ENCODE data around the gene RFX1.
A peak's percentile ranks its signal among the peaks of the same experiment; 100 is the strongest.

RFX1 gene

DNA sequence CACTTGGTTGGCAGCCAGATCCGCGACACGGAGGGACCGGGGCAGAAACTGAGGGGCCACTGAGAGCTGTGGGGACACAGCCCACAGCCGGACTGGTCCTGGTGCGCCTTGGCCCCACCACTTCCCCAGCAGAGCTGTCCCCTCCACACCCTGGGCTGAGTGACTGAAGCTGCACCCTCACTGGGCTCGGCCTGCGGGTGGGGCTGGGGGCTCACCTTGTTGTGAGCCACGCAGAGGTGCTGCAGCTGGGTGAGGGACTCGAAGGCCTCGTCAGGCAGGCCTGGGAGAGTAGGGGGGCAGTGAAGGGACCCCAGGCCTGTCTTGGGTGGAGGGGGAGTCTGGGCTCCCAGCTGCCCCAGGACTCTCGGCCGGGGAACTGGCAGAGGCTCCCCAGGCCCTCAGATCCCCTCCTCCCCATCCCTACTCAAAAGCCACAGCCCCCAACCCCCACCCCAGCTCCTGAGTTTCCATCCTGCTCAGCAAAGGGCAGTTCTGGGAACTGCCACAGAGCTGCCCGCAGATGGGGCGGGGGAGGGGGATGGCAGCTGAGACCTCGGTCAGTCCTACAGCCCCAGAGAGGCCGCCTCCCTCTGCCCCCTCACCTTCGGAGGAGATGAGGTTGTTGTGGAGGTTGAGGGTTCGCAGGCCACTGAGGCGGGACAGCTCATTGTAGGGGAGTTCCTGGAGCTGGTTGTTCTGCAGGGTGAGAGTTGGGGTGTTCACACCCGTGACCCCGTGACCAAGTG, 70.2 kb downstream of the RFX1 start:
- CTCF ChIA-PET, result interaction anchor here (0.8 kb wide), 1 partner anchor 17 kb away, joined by 3 read pairs; no protein-coding TSS in a partner anchor
- H3K4me1 ChIP-seq (ENCODE audit: control insufficient read depth, insufficient read depth, low read length), result no peaks in the 10 kb centered on the region
- no peak overlapping the region for H3K4me3 ChIP-seq (ENCODE audit: low read depth, low read length)
- POLR2A ChIA-PET, result no interaction called here
- no peaks in the 10 kb centered on the region for H3K9me3 ChIP-seq (ENCODE audit: control insufficient read depth, insufficient read depth, low read depth, low read length)
- no peak overlapping the region for H3K27ac ChIP-seq (ENCODE audit: extremely low read depth, low read depth, low read length)
- no peak for TF ChIP-seq ZNF248 (tag by site-specific recombination; IDR thresholded peaks at IDR 0.05)
- peak; percentile 80 for TF ChIP-seq ZBTB10 (tag by site-specific recombination; IDR thresholded peaks at IDR 0.05)
- TF ChIP-seq, protein P1, sequence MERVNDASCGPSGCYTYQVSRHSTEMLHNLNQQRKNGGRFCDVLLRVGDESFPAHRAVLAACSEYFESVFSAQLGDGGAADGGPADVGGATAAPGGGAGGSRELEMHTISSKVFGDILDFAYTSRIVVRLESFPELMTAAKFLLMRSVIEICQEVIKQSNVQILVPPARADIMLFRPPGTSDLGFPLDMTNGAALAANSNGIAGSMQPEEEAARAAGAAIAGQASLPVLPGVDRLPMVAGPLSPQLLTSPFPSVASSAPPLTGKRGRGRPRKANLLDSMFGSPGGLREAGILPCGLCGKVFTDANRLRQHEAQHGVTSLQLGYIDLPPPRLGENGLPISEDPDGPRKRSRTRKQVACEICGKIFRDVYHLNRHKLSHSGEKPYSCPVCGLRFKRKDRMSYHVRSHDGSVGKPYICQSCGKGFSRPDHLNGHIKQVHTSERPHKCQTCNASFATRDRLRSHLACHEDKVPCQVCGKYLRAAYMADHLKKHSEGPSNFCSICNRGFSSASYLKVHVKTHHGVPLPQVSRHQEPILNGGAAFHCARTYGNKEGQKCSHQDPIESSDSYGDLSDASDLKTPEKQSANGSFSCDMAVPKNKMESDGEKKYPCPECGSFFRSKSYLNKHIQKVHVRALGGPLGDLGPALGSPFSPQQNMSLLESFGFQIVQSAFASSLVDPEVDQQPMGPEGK (tag by site-specific recombination; IDR thresholded peaks at IDR 0.05), result 0 out of 2 replicates have a peak, but pooled peaks have one; percentile 6
- no peak for TF ChIP-seq ZNF26 (tag by site-specific recombination; IDR thresholded peaks at IDR 0.05)
- TF ChIP-seq, protein P2, sequence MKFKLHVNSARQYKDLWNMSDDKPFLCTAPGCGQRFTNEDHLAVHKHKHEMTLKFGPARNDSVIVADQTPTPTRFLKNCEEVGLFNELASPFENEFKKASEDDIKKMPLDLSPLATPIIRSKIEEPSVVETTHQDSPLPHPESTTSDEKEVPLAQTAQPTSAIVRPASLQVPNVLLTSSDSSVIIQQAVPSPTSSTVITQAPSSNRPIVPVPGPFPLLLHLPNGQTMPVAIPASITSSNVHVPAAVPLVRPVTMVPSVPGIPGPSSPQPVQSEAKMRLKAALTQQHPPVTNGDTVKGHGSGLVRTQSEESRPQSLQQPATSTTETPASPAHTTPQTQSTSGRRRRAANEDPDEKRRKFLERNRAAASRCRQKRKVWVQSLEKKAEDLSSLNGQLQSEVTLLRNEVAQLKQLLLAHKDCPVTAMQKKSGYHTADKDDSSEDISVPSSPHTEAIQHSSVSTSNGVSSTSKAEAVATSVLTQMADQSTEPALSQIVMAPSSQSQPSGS (tag by site-specific recombination; IDR thresholded peaks at IDR 0.05; ENCODE audit: low read depth), result no peak
- TF ChIP-seq ZNF121 (tag by site-specific recombination; IDR thresholded peaks at IDR 0.05), result no peak
- TF ChIP-seq, protein P3, sequence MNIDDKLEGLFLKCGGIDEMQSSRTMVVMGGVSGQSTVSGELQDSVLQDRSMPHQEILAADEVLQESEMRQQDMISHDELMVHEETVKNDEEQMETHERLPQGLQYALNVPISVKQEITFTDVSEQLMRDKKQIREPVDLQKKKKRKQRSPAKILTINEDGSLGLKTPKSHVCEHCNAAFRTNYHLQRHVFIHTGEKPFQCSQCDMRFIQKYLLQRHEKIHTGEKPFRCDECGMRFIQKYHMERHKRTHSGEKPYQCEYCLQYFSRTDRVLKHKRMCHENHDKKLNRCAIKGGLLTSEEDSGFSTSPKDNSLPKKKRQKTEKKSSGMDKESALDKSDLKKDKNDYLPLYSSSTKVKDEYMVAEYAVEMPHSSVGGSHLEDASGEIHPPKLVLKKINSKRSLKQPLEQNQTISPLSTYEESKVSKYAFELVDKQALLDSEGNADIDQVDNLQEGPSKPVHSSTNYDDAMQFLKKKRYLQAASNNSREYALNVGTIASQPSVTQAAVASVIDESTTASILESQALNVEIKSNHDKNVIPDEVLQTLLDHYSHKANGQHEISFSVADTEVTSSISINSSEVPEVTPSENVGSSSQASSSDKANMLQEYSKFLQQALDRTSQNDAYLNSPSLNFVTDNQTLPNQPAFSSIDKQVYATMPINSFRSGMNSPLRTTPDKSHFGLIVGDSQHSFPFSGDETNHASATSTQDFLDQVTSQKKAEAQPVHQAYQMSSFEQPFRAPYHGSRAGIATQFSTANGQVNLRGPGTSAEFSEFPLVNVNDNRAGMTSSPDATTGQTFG (tag by site-specific recombination; IDR thresholded peaks at IDR 0.05; ENCODE audit: borderline replicate concordance), result no peak
- TF ChIP-seq, protein P4, sequence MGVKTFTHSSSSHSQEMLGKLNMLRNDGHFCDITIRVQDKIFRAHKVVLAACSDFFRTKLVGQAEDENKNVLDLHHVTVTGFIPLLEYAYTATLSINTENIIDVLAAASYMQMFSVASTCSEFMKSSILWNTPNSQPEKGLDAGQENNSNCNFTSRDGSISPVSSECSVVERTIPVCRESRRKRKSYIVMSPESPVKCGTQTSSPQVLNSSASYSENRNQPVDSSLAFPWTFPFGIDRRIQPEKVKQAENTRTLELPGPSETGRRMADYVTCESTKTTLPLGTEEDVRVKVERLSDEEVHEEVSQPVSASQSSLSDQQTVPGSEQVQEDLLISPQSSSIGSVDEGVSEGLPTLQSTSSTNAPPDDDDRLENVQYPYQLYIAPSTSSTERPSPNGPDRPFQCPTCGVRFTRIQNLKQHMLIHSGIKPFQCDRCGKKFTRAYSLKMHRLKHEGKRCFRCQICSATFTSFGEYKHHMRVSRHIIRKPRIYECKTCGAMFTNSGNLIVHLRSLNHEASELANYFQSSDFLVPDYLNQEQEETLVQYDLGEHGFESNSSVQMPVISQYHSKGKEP (tag by site-specific recombination; IDR thresholded peaks at IDR 0.05), result no peak
- peaks cover 0 to 6% of the 10 kb centered on the region in 2 experiments; a peak in 2 of 3 replicates for H3K36me3 ChIP-seq (ENCODE audit: control insufficient read depth in 2 of 2, insufficient read depth in 1 of 2, low read length in 2 of 2)

- ChIA-PET POLR2A (interaction anchor here (0.6 kb wide), 1 partner anchor 24 kb away, joined by 5 read pairs; no protein-coding TSS in a partner anchor), CTCF (interaction anchor here (1.4 to 2.1 kb wide), 2 partner anchors 19 to 108 kb away, joined by 6 to 8 read pairs; no protein-coding TSS in a partner anchor)
- Histone ChIP-seq H3K4me3 (ENCODE audit: low read depth, low read length) (no peak overlapping the region), H3K36me3 (ENCODE audit: control insufficient read depth in 2 of 2, insufficient read depth in 1 of 2, low read length in 2 of 2) (peaks cover 0 to 15% of the 10 kb centered on the region in 2 experiments; a peak in 1 of 3 replicates), H3K4me1 (ENCODE audit: control insufficient read depth, insufficient read depth, low read length) (no peaks in the 10 kb centered on the region), H3K27ac (ENCODE audit: extremely low read depth, low read depth, low read length) (no peak overlapping the region), H3K9me3 (ENCODE audit: control insufficient read depth, insufficient read depth, low read depth, low read length) (no peaks in the 10 kb centered on the region)
- TF ChIP-seq ZBTB11 (tag by site-specific recombination; conservative IDR thresholded peaks at IDR 0.05; ENCODE audit: low read depth), result no peak
- TF ChIP-seq TRIM28 (IDR thresholded peaks at IDR 0.05; ENCODE audit: borderline replicate concordance, low read length), result no peak
- TF ChIP-seq ELK4 (IDR thresholded peaks at IDR 0.05; ENCODE audit: borderline replicate concordance, low read depth, low read length), result no peak
- TF ChIP-seq, protein P2 (tag by site-specific recombination; IDR thresholded peaks at IDR 0.05; ENCODE audit: low read depth), result no peak
- no peak for TF ChIP-seq ZNF10 (tag by site-specific recombination; IDR thresholded peaks at IDR 0.05)
Observed at GRCh38 chr19:13934785-13935109, 71.4 kb downstream of the RFX1 start.
